ENCODE data around the gene TMOD1. TPM values are rescaled to one million over a fixed set of nuclear protein-coding genes. Genes with fewer than 3 reads are reported as not detected.

The TMOD1 gene
- total and polyA plus RNA-seq, 9 of the 15 experiments (the other 6 are each of a cell fraction or from before 2014, with no cell fraction given) = 7.1 to 41.2 (median 14.2) TPM

- TF ChIP-seq ZBTB40 (IDR thresholded peaks at IDR 0.05) = no peak
- no peak for TF ChIP-seq ZBTB40 (CRISPR knock-in tag; IDR thresholded peaks at IDR 0.05)
- no peak for TF ChIP-seq RBBP5 (IDR thresholded peaks at IDR 0.05; ENCODE audit: borderline replicate concordance, insufficient read depth, low read length, poor library complexity, severe bottlenecking)
- TF ChIP-seq SP1 (CRISPR knock-in tag; IDR thresholded peaks at IDR 0.05) = no peak
- no peak for TF ChIP-seq ZBTB5 (IDR thresholded peaks at IDR 0.05)
- TF ChIP-seq ETS2 (tag; IDR thresholded peaks at IDR 0.05; ENCODE audit: borderline replicate concordance, poor library complexity, severe bottlenecking) = no peak
- no peak for TF ChIP-seq RBFOX2 (IDR thresholded peaks at IDR 0.05; ENCODE audit: low read depth, low read length)
- TF ChIP-seq YY1 (IDR thresholded peaks at IDR 0.05; ENCODE audit: borderline replicate concordance in 1 of 3, control insufficient read depth in 1 of 3, extremely low read depth in 1 of 3, insufficient read depth in 3 of 3, insufficient read length in 1 of 3, insufficient replicate concordance in 2 of 3, low read depth in 1 of 3, low read length in 2 of 3) = no peak
- TF ChIP-seq ZFP91 (CRISPR knock-in tag; IDR thresholded peaks at IDR 0.05) = no peak
- no peak for TF ChIP-seq E2F3 (CRISPR knock-in tag; IDR thresholded peaks at IDR 0.05)
- TF ChIP-seq HBP1 (CRISPR knock-in tag; IDR thresholded peaks at IDR 0.05) = no peak
Measured at GRCh38 chr9:97567894-97568202, 66.4 kb downstream of the TMOD1 start (continued).

Data from K562 (cell line).